CD14-positive monocyte (primary cell): Measurements from ENCODE around the gene RPL18. TPM values are rescaled to one million over a fixed set of nuclear protein-coding genes. Genes with fewer than 3 reads are reported as not detected.
A peak's percentile ranks its signal among the peaks of the same experiment; 100 is the strongest.
"Not testable (repeated sequence)": the region's sequence is repeated elsewhere in the genome, so short reads cannot be mapped to it uniquely, and the experiment has no call there.

Experiments
- DNase-seq, 3 donors: peaks; one replicate each; pipeline ENCODE4 v3.0.0-alpha.2; 2011 to 2022
- H2AFZ ChIP-seq: 2 replicates; pipeline ENCODE4 v1.6.0; 2012; ENCODE audit warnings: mild to moderate bottlenecking, low read depth, low read length, inconsistent platforms; ENCODE audit not compliant: insufficient read depth, poor library complexity, severe bottlenecking
- H3K27ac ChIP-seq, 2 donors: 1 replicate in 1 of 2; 2 replicates in 1 of 2; pipeline ENCODE4 v1.5.1; 2012 to 2013; ENCODE audit warnings: low read length in 2 of 2, control low read depth in 1 of 2, inconsistent platforms in 1 of 2, low read depth in 1 of 2, mild to moderate bottlenecking in 1 of 2
- H3K27me3 ChIP-seq, 2 donors: one replicate each; pipeline versions ENCODE4 v1.6.0 to v1.6.1; 2011 to 2013; ENCODE audit warnings: low read length in 2 of 2; ENCODE audit not compliant: control insufficient read depth in 2 of 2, insufficient read depth in 2 of 2
- H3K36me3 ChIP-seq, 2 donors: replicated peaks in 1 of 2; 1 replicate in 1 of 2; 2 replicates in 1 of 2; pipeline versions ENCODE4 v1.5.1 to v1.6.1; 2012 to 2013; ENCODE audit warnings: low read length in 2 of 2, control low read depth in 1 of 2, inconsistent platforms in 1 of 2, mild to moderate bottlenecking in 1 of 2; ENCODE audit not compliant: insufficient read depth in 2 of 2, control insufficient read depth in 1 of 2
- H3K4me1 ChIP-seq, 2 donors: 1 replicate in 1 of 2; 2 replicates in 1 of 2; pipeline versions ENCODE4 v1.5.1 to v1.6.1; 2012 to 2013; ENCODE audit warnings: low read length in 2 of 2, control low read depth in 1 of 2, inconsistent platforms in 1 of 2, mild to moderate bottlenecking in 1 of 2, moderate library complexity in 1 of 2; ENCODE audit not compliant: insufficient read depth in 2 of 2, control insufficient read depth in 1 of 2
- H3K4me2 ChIP-seq: replicated peaks from 2 replicates; pipeline ENCODE3; 2012; ENCODE audit warnings: low read length, moderate library complexity, mild to moderate bottlenecking; ENCODE audit not compliant: poor library complexity, severe bottlenecking; ENCODE audit errors: extremely low read depth
- H3K4me3 ChIP-seq, 3 experiments: fragments of 200-600 bp in 1 of 3; sonication (generic) in 1 of 3; replicated peaks in 1 of 3; 1 replicate in 2 of 3; 2 replicates in 1 of 3; pipeline ENCODE4 v1.5.1; 2011 to 2013; ENCODE audit warnings: low read length in 3 of 3, mild to moderate bottlenecking in 3 of 3, control low read depth in 2 of 3, low read depth in 2 of 3, inconsistent platforms in 1 of 3, moderate library complexity in 1 of 3
- H3K79me2 ChIP-seq: 2 replicates; pipeline ENCODE4 v1.6.0; 2012; ENCODE audit warnings: mild to moderate bottlenecking, control low read depth, inconsistent platforms, low read length, moderate library complexity; ENCODE audit not compliant: insufficient read depth
- H3K9ac ChIP-seq: 2 replicates; pipeline ENCODE4 v1.6.0; 2017; ENCODE audit warnings: low read length, mild to moderate bottlenecking; ENCODE audit not compliant: insufficient read depth, poor library complexity, severe bottlenecking
- H3K9me3 ChIP-seq, 2 donors: replicated peaks in 1 of 2; 1 replicate in 1 of 2; 2 replicates in 1 of 2; pipeline versions ENCODE4 v1.5.1 to v1.6.1; 2012 to 2013; ENCODE audit warnings: low read length in 2 of 2, control low read depth in 1 of 2; ENCODE audit not compliant: control insufficient read depth in 1 of 2, insufficient read depth in 1 of 2
- H4K20me1 ChIP-seq: 2 replicates; pipeline ENCODE4 v1.6.0; 2012; ENCODE audit warnings: mild to moderate bottlenecking, low read length, control low read depth, moderate library complexity; ENCODE audit not compliant: insufficient read depth
- H3K27ac Mint-ChIP-seq, 7 donors: one replicate each; pipeline ENCODE4 v1.8.0; 2020; ENCODE audit warnings: mild to moderate bottlenecking in 7 of 7, mixed read lengths in 7 of 7, moderate library complexity in 6 of 7, inconsistent platforms in 2 of 7
- H3K27me3 Mint-ChIP-seq, 3 donors: one replicate each; pipeline ENCODE4 v1.8.0; 2021 to 2022; ENCODE audit warnings: low read depth in 3 of 3, mild to moderate bottlenecking in 3 of 3, mixed read lengths in 3 of 3, moderate library complexity in 3 of 3, inconsistent platforms in 1 of 3
- H3K36me3 Mint-ChIP-seq, 2 donors: one replicate each; pipeline ENCODE4 v1.8.0; 2020; ENCODE audit warnings: mixed read lengths in 2 of 2, inconsistent platforms in 1 of 2, mild to moderate bottlenecking in 1 of 2
- H3K4me1 Mint-ChIP-seq: one replicate; pipeline ENCODE4 v1.8.0; 2020; ENCODE audit warnings: mild to moderate bottlenecking, mixed read lengths
- H3K4me3 Mint-ChIP-seq, 2 donors: one replicate each; pipeline ENCODE4 v1.8.0; 2020; ENCODE audit warnings: mild to moderate bottlenecking in 2 of 2, mixed read lengths in 2 of 2, moderate library complexity in 1 of 2
- H3K9me3 Mint-ChIP-seq, 7 donors: one replicate each; pipeline ENCODE4 v1.8.0; 2020 to 2022; ENCODE audit warnings: mixed read lengths in 7 of 7, mild to moderate bottlenecking in 6 of 7, moderate library complexity in 6 of 7, inconsistent platforms in 2 of 7
- CTCF ChIP-seq: fragments of 200-600 bp; IDR thresholded peaks from one replicate; pipeline ENCODE4 v1.8.0; 2022; ENCODE audit warnings: antibody characterized with exemption, mild to moderate bottlenecking
- WGBS: methylation state at CpG from one replicate; pipeline ENCODE4 v1.1.5; 2013; ENCODE audit warnings: missing lambda C conversion rate; ENCODE audit not compliant: insufficient coverage; 5-methylcytosine and 5-hydroxymethylcytosine counted together
- intact Hi-C, 2 donors: fragments of 100-400 bp; cut with micrococcal nuclease; formaldehyde crosslinking; loops; one replicate each; pipeline versions ENCODE4 v1.15.0 to v1.15.1; 2023
- polyA plus RNA-seq, 3 donors: library from polyadenylated mRNA; depleted of rRNA in 1 of 3; unstranded in 2 of 3; stranded (reverse) in 1 of 3; fragments of 300-500 nt in 2 of 3; fragments of >200 nt in 1 of 3; fragmentation: Illumina TruSeq in 2 of 3; gene quantifications; 1 replicate in 2 of 3; 2 replicates in 1 of 3; pipeline ENCODE4 v1.2.3, GENCODE V29; 2012 to 2021

The RPL18 gene
- polyA plus RNA-seq, 3 donors: 803 to 1,540 (median 892) TPM

DNA sequence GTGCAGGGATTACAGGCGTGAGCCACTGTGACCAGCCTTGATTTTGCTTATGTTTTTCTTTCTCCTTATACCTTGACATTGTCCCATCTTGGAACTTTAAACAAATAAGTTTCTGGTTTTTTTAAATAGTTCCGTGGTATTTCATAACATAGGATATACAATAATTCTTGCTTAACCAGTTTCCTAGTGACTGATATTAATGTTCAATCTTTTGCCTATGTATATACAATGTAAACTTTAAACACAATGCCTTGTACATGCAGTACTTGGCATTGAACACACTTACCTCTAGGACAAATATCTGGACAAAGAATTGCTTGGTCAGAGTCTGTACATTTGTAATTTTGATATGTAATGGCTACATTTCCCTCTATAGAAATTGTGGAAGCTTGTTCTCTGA, 36.8 kb downstream of the RPL18 start:
- Histone ChIP-seq H3K36me3 (no peaks in the 10 kb centered on the region), H3K4me3 (no peak overlapping the region), H3K9ac (no peak overlapping the region), H4K20me1 (no peaks in the 10 kb centered on the region), H3K27me3 (no peaks in the 10 kb centered on the region), H3K79me2 (no peaks in the 10 kb centered on the region), H2AFZ (no peak overlapping the region), H3K27ac (no peak overlapping the region), H3K4me1 (peaks cover 15 to 19% of the 10 kb centered on the region in 2 donors), H3K4me2 (no peak overlapping the region), H3K9me3 (no peaks in the 10 kb centered on the region)
- intact Hi-C loops: loop anchor here in 1 of 2 donors (10.0 kb wide), 1 partner anchor 257 kb away; the partner anchor contains the start of gene EMP3
- TF ChIP-seq CTCF: no peak
- H3K9me3 Mint-ChIP-seq: peaks cover 0 to 8% (median 3%) of the 10 kb centered on the region in 7 donors
- no peak for DNase-seq
- H3K27me3 Mint-ChIP-seq: peaks cover 2 to 4% (median 3%) of the 10 kb centered on the region in 3 donors
- H3K27ac Mint-ChIP-seq: peak overlapping the region in 1 of 7 donors; percentile 15
- H3K4me3 Mint-ChIP-seq: no peak overlapping the region
- peaks cover 19% of the 10 kb centered on the region for H3K4me1 Mint-ChIP-seq
- H3K36me3 Mint-ChIP-seq: no peaks in the 10 kb centered on the region
- WGBS: 60% methylated on average over 1 of the region's 2 CpGs

- no peak for DNase-seq
- no peak overlapping the region for H3K4me2 ChIP-seq
- no peaks in the 10 kb centered on the region for H3K36me3 Mint-ChIP-seq
- TF ChIP-seq CTCF: no peak
- peaks cover 12 to 16% of the 10 kb centered on the region in 2 donors for H3K4me1 ChIP-seq
- peaks cover 12% of the 10 kb centered on the region for H3K4me1 Mint-ChIP-seq
- H3K9me3 Mint-ChIP-seq: peaks cover 0 to 5% (median 0%) of the 10 kb centered on the region in 7 donors
- H3K27me3 Mint-ChIP-seq: peaks cover 0 to 4% (median 4%) of the 10 kb centered on the region in 3 donors
- H3K4me3 Mint-ChIP-seq: no peak overlapping the region
- H3K9ac ChIP-seq: no peak overlapping the region
- no peak overlapping the region for H3K27ac ChIP-seq
- H3K27ac Mint-ChIP-seq: no peak overlapping the region
- no peak overlapping the region for H2AFZ ChIP-seq
- no peaks in the 10 kb centered on the region for H3K79me2 ChIP-seq
- no peaks in the 10 kb centered on the region for H4K20me1 ChIP-seq
- no peak overlapping the region for H3K4me3 ChIP-seq
- intact Hi-C loops: no loop called here
- no peaks in the 10 kb centered on the region for H3K9me3 ChIP-seq
- 80% methylated on average over 1 of the region's 3 CpGs for WGBS
- H3K27me3 ChIP-seq: no peaks in the 10 kb centered on the region
- no peaks in the 10 kb centered on the region for H3K36me3 ChIP-seq
These were observed 40.1 kb downstream of the RPL18 start for GRCh38 chr19:48578891-48579290.

GRCh38 chr19:48577908-48578307, 41.1 kb downstream of the RPL18 start:
- H3K4me1 ChIP-seq, H3K27ac Mint-ChIP-seq, H3K4me1 Mint-ChIP-seq, H3K79me2 ChIP-seq, H3K27me3 ChIP-seq, H3K4me2 ChIP-seq, H3K27me3 Mint-ChIP-seq, DNase-seq, H3K4me3 Mint-ChIP-seq, H2AFZ ChIP-seq, H3K9me3 Mint-ChIP-seq, intact Hi-C loops, H3K4me3 ChIP-seq, H4K20me1 ChIP-seq, H3K36me3 Mint-ChIP-seq, H3K9me3 ChIP-seq, H3K36me3 ChIP-seq, H3K9ac ChIP-seq, H3K27ac ChIP-seq: not testable (repeated sequence)
- 95% methylated on average over 5 of the region's 7 CpGs for WGBS
